HG02798 (cell line): ENCODE data around the gene GRHL3.

Source experiments
- ATAC-seq: cut with Tn5 transposase; IDR thresholded peaks from one replicate; pipeline ENCODE4 v1.9.1; 2021; ENCODE audit warnings: mild to moderate bottlenecking; ENCODE audit not compliant: unreplicated experiment, poor library complexity

GRHL3 gene

GRCh38 chr1:24317081-24317480 lies 2.1 kb upstream of the GRHL3 start:
- no peak for ATAC-seq

- ATAC-seq = no peak
Measured at GRCh38 chr1:24317956-24318614, 1.1 kb upstream of the GRHL3 start.

GRCh38 chr1:24318615-24319311 lies 394 bp upstream of the GRHL3 start:
- no peak for ATAC-seq

- ATAC-seq = no peak
Measured at GRCh38 chr1:24319962-24320361, 805 bp downstream of the GRHL3 start.

- no peak for ATAC-seq
Measured at GRCh38 chr1:24321126-24321525, 2.0 kb downstream of the GRHL3 start.

GRCh38 chr1:24321697-24322469 lies 2.7 kb downstream of the GRHL3 start:
- peak; percentile 68 for ATAC-seq

- ATAC-seq = no peak
Measured at GRCh38 chr1:24322470-24323177, 3.5 kb downstream of the GRHL3 start.

- no peak for ATAC-seq
Measured at GRCh38 chr1:24323281-24323680, 4.1 kb downstream of the GRHL3 start.

- no peak for ATAC-seq
Measured at GRCh38 chr1:24324903-24325302, 5.7 kb downstream of the GRHL3 start.

GRCh38 chr1:24325587-24326449 lies 6.7 kb downstream of the GRHL3 start:
- no peak for ATAC-seq

GRCh38 chr1:24327486-24327885 lies 8.3 kb downstream of the GRHL3 start:
- ATAC-seq = no peak

GRCh38 chr1:24327891-24328290 lies 8.7 kb downstream of the GRHL3 start:
- no peak for ATAC-seq

- no peak for ATAC-seq
Measured at GRCh38 chr1:24329331-24329730, 10.2 kb downstream of the GRHL3 start.

GRCh38 chr1:24329797-24330543 lies 10.8 kb downstream of the GRHL3 start:
- ATAC-seq = no peak

- ATAC-seq = no peak
Measured at GRCh38 chr1:24331961-24332673, 13.0 kb downstream of the GRHL3 start.

GRCh38 chr1:24336075-24336474 lies 16.9 kb downstream of the GRHL3 start:
- ATAC-seq = no peak

GRCh38 chr1:24337455-24337854 lies 18.3 kb downstream of the GRHL3 start:
- no peak for ATAC-seq

- no peak for ATAC-seq
Measured at GRCh38 chr1:24338447-24338846, 19.3 kb downstream of the GRHL3 start.
